ENCODE results near the gene NECTIN2.

The NECTIN2 gene

GRCh38 chr19:44845612-44846454 is at the start of gene NECTIN2:
Gene NECTIN2, plus strand, starts transcription at chr19:44846297. Its CDS starts 229 bp downstream, at chr19:44846526.
- peak; percentile 96 for DNase-seq

GRCh38 chr19:44796701-44797115 is 49.4 kb upstream of the NECTIN2 start:
- DNase-seq, result peak; percentile 67

DNA sequence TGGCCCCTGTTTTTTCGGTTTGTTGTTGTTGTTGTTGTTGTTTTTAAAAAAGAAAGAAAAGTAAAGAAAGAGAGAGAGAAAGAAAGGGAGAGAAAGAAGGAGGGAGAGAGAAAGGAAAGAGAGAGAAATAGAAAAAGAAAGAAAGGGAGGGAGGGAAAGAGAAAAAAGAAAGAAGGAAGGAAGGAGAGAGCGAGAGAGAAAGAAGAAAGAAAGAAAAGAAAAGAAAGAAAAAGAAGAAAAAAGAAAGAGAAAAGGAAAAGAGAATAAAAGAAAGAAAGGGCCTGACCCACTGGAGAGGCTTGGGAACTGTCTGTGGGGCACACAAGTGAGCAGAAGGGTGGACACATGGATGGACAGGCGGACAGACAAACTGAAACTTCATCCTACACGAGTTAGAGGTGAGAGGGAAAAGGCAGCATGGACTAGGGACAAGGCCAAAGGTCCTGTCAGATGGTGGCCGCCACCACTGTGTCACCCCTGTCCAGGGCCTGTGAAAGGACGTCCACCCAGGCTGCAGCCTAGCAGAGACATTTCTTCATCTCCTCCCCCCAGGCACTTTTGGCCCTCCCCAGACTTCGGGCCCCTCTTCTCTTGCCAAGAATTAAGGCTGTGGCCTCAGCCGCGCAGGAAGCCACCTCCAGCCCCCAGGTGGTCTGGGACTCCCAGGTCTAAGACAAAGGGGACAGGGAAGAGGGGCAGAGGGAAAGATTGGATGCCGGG is 46.3 kb upstream of the NECTIN2 start:
- no peak for DNase-seq

- DNase-seq, result peak; percentile 63
Measured at GRCh38 chr19:44800461-44800860, 45.6 kb upstream of the NECTIN2 start.

GRCh38 chr19:44803442-44804428 is 42.4 kb upstream of the NECTIN2 start:
- DNase-seq, result no peak

DNA sequence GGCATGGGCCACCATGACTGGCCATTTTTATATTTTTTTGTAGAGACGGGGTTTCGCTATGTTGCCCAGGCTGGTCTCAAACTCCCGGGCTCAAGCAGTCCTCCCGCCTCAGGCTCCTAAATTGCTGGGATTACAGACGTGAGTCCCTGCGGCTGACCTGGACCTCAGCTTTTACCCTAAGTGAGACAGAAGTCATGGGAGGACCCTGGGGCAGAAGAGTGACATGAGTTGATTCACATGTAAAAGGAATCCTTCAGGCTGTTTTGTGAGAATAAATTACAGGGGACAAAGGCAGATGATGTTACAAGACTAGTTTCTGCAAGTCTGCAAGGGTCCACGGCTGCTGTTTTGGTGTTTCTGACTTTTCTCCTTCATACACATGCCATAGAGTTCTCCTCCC is 39.8 kb upstream of the NECTIN2 start:
- no peak for DNase-seq

DNA sequence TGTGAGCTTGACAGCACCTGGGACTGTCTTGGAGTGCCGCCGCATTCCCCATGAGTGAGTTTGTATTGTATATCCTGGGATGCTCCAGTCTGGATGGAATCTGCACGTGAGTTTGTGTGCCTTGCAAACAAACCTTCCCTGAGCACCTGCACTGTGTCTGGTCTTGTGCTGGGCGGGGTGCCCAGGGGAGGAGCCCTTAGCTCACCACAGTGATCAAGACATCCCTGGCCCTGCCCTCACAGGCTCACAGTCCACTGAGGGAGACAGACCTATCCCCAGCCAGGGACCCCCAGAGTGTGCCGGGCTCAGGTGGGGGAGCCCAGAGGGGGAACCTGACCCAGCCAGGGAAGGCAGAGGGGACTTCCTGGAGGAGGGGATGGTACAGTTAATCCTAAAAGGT is 38.9 kb upstream of the NECTIN2 start:
- no peak for DNase-seq

GRCh38 chr19:44807652-44808462 is 38.2 kb upstream of the NECTIN2 start:
- no peak for DNase-seq

DNA sequence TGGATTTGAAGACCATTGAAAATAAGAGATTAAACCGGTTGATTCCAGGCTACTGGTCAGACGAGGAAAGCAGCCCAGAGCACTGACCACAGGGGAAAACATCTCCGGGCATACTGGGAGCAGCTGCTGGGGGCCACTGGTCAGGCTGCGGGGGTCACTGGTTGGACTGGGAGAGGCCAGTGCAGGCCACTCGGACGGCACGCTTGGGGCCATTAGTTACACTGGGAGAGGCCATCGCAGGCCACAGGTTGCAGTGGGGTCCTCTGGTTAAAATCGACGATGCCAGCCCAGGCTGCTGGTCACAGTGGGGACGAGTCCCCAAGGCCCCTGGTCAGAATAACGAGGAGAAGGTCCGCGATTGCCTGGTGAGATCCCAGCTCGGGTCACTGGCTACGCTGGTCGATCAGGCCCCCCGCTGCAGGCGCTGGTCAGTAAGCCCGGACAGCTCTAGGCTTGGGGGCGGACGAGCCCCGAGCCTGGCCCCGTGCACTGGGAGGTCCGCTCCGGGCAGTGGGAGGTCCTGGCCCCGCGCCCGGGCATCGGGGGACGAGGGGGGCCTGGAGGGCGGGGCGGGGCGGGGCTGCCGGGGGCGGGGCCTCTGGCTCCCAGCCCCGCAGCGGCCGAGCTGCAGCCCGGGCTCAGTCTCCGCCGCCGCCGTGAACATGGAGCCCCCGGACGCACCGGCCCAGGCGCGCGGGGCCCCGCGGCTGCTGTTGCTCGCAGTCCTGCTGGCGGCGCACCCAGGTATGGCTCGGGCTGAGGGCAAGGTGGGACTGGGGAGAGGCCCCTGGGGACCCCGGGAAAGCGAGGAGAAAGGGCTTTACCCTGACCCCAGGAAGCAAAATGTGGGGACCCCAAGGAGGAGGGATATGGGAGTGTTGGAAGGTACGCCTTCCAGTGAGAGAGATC is 37.4 kb upstream of the NECTIN2 start, which contains the start of gene BCAM:
Gene BCAM, plus strand, starts transcription at position 641 of the 909 bp plus-strand sequence. Its CDS starts 22 bp downstream, at position 663.
- DNase-seq, result no peak

GRCh38 chr19:44809577-44810233 is 36.4 kb upstream of the NECTIN2 start:
- no peak for DNase-seq

DNA sequence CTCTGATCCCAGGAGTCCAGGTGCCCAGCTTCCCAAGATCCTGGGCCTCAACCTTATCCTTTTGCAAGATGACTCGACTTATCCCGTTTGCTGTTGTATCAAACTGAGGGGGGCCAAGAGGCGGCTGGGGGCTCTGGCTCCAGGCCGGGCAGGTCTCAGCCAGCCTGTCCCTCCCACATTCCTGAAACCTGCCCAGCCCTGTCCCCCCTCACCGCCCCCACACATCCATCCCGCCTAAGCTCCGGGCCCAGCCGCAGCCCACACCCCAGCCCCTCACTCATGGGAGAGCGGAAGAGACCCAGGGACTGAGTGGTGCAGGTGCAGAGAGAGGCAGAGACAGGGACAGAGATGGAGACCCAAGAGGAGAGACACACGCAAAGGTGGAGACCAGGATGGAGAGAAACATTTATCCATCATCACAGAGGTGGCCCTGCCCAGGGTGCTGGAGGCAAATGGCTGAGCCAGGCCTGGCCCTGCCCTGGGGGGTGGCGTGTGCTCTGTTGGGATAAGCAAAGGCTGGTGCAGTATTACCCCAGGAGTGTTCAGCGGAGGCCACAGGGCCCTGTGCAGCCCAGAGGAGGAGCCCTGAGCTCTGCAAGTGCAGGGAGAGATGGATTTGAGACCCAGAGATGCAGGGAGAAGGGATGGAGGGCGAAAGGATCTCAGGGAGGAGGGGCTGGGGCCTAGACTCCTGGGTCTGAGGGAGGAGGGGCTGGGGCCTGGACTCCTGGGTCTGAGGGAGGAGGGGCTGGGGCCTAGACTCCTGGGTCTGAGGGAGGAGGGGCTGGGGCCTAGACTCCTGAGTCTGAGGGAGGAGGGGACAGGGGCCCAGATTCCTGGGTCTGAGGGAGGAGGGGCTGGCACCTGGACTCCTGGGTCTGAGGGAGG is 35.6 kb upstream of the NECTIN2 start:
- DNase-seq, result no peak

DNA sequence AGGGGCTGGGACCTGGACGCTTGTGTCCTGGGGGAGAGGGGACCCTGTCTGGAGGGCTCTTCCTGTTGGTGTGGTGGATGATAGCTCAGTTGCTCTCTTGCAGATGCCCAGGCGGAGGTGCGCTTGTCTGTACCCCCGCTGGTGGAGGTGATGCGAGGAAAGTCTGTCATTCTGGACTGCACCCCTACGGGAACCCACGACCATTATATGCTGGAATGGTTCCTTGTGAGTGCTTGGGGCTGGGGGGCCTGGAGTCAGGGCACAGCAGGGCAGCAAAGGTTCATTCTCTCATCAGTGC is 35.0 kb upstream of the NECTIN2 start:
- no peak for DNase-seq

- DNase-seq, result no peak
Measured at GRCh38 chr19:44812142-44812718, 33.9 kb upstream of the NECTIN2 start.

DNA sequence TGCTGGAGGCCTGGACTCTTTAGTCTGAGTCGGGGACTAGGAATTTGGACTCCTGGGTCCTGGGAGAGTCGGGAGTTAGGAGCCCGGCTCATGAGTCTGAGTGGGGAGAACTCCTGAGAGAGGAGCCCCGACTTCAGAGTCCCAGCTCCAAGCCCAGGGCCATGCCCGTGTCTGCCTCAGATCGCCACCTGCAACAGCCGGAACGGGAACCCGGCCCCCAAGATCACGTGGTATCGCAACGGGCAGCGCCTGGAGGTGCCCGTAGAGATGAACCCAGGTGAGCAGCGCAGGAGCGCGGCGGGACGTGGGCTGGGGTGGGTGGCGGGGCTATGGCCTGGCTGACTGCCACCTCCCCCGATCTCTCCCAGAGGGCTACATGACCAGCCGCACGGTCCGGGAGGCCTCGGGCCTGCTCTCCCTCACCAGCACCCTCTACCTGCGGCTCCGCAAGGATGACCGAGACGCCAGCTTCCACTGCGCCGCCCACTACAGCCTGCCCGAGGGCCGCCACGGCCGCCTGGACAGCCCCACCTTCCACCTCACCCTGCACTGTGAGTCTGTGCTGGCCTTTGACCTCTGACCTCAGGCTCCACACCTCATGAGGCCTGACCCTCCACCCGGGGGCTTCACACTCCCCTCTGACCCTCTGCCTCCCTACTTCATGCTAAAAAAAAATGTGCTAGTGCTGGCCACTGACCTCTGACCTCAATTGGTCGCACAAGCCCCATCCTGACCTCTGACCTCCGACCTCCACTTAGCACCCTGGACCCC is 32.8 kb upstream of the NECTIN2 start:
- no peak for DNase-seq

DNA sequence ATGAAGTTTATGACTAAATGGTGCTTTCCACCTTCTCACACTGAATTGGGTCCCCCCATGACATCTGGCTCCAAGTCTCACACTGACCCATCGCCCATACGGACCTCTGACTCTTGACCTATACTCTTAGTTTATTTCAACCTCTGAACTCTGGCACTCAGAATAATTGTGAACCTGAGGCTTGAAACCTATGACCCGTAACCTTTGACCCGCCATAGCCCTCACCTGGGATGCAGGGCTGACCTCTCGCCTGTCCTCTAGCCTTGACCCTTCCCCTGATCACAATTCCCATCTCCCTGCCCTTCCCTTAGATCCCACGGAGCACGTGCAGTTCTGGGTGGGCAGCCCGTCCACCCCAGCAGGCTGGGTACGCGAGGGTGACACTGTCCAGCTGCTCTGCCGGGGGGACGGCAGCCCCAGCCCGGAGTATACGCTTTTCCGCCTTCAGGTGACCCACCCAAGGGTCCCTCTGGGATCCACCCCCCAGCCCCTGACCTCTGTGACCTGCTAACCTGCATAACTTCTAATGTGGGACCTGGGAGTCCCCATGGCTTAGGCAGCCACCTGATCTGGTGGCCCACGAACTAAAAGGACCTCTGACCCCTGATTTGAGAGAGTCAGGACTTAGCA is 32.1 kb upstream of the NECTIN2 start:
- no peak for DNase-seq

DNA sequence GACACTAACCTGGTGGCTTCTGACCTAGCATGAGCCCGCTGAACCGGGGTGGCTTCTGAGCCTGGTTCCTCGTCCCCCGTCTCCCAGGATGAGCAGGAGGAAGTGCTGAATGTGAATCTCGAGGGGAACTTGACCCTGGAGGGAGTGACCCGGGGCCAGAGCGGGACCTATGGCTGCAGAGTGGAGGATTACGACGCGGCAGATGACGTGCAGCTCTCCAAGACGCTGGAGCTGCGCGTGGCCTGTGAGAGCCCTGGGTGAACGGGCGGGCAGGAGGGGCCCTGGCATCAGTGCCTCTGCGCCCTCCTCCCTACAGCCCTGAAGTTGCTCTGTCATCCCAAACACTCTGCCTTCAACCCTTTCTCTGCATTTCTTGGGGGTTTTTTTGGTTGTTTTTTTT is 31.6 kb upstream of the NECTIN2 start:
- DNase-seq, result no peak

DNA sequence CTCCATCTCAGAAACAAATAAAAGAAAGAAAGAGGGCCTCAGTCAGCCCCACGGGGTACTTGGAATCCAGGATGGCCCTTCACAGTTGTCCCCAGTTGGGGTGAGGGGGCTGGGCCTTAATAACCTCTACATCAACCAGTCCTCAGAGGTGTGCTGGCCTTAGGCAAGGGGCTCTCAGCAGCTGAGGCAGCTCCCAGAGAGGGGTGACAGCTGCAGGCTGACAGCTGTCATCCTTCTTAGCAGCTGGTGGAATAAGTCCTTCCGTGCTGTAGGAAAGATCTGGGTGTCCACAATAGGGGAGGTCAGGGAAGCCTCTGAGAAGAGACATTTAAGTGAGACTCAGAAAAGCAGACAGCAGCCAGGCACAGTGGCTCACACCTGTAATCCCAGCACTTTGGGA is 29.8 kb upstream of the NECTIN2 start:
- DNase-seq, result no peak
